ENCODE measurements around the gene TPRKB. TPM values are rescaled to one million over a fixed set of nuclear protein-coding genes. Genes with fewer than 3 reads are reported as not detected.

TPRKB gene
- total and polyA plus RNA-seq, 2 donors from 2014 or later, result 25.3 to 42.2 TPM

- Histone ChIP-seq H3K9ac (ENCODE audit: low read length in 3 of 3) (peak overlapping the region in 1 of 3 donors; percentile 1), H3K4me1 (ENCODE audit: control insufficient read depth in 2 of 3, insufficient read depth in 2 of 3, low read depth in 1 of 3, low read length in 3 of 3) (peaks cover 0 to 8% (median 4%) of the 10 kb centered on the region in 3 donors), H3K27ac (ENCODE audit: low read depth in 2 of 2, low read length in 2 of 2) (peak overlapping the region; percentile 22 to 78), H3K36me3 (ENCODE audit: control insufficient read depth in 2 of 3, insufficient read depth in 3 of 3, low read length in 3 of 3) (no peaks in the 10 kb centered on the region), H3K9me3 (ENCODE audit: control insufficient read depth in 2 of 3, insufficient read depth in 1 of 3, low read length in 3 of 3) (peaks cover 0 to 4% (median 0%) of the 10 kb centered on the region in 3 donors), H3K4me3 (ENCODE audit: low read length in 3 of 3) (peak overlapping the region in 2 of 3 donors; percentile 19 to 40), H3K27me3 (ENCODE audit: control insufficient read depth, insufficient read depth, low read length) (no peaks in the 10 kb centered on the region)
- DNase-seq, result peak in 1 of 5 donors; percentile 46
- no peak for FAIRE-seq
- intact Hi-C loops (cut with DNase I), result no loop called here
- TF ChIP-seq, protein P1, sequence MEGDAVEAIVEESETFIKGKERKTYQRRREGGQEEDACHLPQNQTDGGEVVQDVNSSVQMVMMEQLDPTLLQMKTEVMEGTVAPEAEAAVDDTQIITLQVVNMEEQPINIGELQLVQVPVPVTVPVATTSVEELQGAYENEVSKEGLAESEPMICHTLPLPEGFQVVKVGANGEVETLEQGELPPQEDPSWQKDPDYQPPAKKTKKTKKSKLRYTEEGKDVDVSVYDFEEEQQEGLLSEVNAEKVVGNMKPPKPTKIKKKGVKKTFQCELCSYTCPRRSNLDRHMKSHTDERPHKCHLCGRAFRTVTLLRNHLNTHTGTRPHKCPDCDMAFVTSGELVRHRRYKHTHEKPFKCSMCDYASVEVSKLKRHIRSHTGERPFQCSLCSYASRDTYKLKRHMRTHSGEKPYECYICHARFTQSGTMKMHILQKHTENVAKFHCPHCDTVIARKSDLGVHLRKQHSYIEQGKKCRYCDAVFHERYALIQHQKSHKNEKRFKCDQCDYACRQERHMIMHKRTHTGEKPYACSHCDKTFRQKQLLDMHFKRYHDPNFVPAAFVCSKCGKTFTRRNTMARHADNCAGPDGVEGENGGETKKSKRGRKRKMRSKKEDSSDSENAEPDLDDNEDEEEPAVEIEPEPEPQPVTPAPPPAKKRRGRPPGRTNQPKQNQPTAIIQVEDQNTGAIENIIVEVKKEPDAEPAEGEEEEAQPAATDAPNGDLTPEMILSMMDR (IDR thresholded peaks at IDR 0.05; ENCODE audit: borderline replicate concordance, extremely low read depth, insufficient read depth), result no peak
Measured at GRCh38 chr2:73716543-73717250, 20.4 kb downstream of the TPRKB start.

GRCh38 chr2:73714091-73714490, 23.1 kb downstream of the TPRKB start:
- no peak overlapping the region for H3K27ac ChIP-seq (ENCODE audit: low read depth in 2 of 2, low read length in 2 of 2)
- no peak overlapping the region for H3K4me3 ChIP-seq (ENCODE audit: low read length in 3 of 3)
- TF ChIP-seq, protein P1 (IDR thresholded peaks at IDR 0.05; ENCODE audit: borderline replicate concordance, extremely low read depth, insufficient read depth), result no peak
- FAIRE-seq (no peak), DNase-seq (no peak)
- H3K36me3 ChIP-seq (ENCODE audit: control insufficient read depth in 2 of 3, insufficient read depth in 3 of 3, low read length in 3 of 3), result no peaks in the 10 kb centered on the region
- H3K27me3 ChIP-seq (ENCODE audit: control insufficient read depth, insufficient read depth, low read length), result no peaks in the 10 kb centered on the region
- intact Hi-C loops (cut with DNase I), result no loop called here
- peaks cover 0 to 8% (median 4%) of the 10 kb centered on the region in 3 donors for H3K4me1 ChIP-seq (ENCODE audit: control insufficient read depth in 2 of 3, insufficient read depth in 2 of 3, low read depth in 1 of 3, low read length in 3 of 3)
- peaks cover 0 to 4% (median 0%) of the 10 kb centered on the region in 3 donors for H3K9me3 ChIP-seq (ENCODE audit: control insufficient read depth in 2 of 3, insufficient read depth in 1 of 3, low read length in 3 of 3)
- H3K9ac ChIP-seq (ENCODE audit: low read length in 3 of 3), result no peak overlapping the region

DNA sequence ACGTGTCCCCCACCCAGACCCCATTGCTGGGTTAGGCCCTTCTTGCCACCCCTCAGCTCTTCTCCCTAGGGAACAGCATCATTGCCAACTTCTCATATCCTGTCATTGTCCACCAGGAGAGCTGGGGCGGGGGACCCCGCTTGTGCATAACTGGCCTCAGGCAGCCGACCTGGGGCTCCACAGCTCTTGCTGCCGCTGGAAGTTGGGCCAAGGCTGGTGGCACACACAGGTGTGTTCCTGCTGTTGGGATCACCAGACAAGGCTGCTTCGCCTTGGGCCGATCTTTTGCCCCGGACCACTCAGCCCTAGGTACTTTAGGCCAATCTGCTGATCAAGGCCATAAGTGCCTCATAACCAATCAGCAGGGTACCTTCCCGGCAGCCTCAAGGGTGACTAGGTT, 28.6 kb downstream of the TPRKB start:
- TF ChIP-seq, protein P1 (IDR thresholded peaks at IDR 0.05; ENCODE audit: borderline replicate concordance, extremely low read depth, insufficient read depth), result no peak
- DNase-seq (no peak), FAIRE-seq (no peak)
- H3K9me3 ChIP-seq (ENCODE audit: control insufficient read depth in 2 of 3, insufficient read depth in 1 of 3, low read length in 3 of 3), result no peaks in the 10 kb centered on the region
- no peaks in the 10 kb centered on the region for H3K27me3 ChIP-seq (ENCODE audit: control insufficient read depth, insufficient read depth, low read length)
- peaks cover 0 to 2% (median 0%) of the 10 kb centered on the region in 3 donors for H3K4me1 ChIP-seq (ENCODE audit: control insufficient read depth in 2 of 3, insufficient read depth in 2 of 3, low read depth in 1 of 3, low read length in 3 of 3)
- H3K36me3 ChIP-seq (ENCODE audit: control insufficient read depth in 2 of 3, insufficient read depth in 3 of 3, low read length in 3 of 3), result no peaks in the 10 kb centered on the region
- H3K9ac ChIP-seq (ENCODE audit: low read length in 3 of 3), result no peak overlapping the region
- no peak overlapping the region for H3K4me3 ChIP-seq (ENCODE audit: low read length in 3 of 3)
- intact Hi-C loops (cut with DNase I), result no loop called here
- no peak overlapping the region for H3K27ac ChIP-seq (ENCODE audit: low read depth in 2 of 2, low read length in 2 of 2)

Data from kidney (tissue), 14 donors.